SU-DHL-6 (cell line): ENCODE results near the gene TRPM3.

Source experiments
- EZH2phosphoT487 ChIP-seq: fragments of 200-600 bp; sonication (generic), shearing (Covaris generic); conservative IDR thresholded peaks from 2 replicates; pipeline ENCODE4 v1.6.1; 2018; ENCODE audit warnings: mild to moderate bottlenecking, antibody characterized with exemption, low read length, moderate library complexity, mixed read lengths
- TF ChIP-seq, protein P1 (sequence below): fragments of 200-600 bp; sonication (generic); IDR thresholded peaks from one replicate; pipeline ENCODE4 v1.5.1; 2017; ENCODE audit warnings: antibody characterized with exemption, mild to moderate bottlenecking, low read length, moderate library complexity; ENCODE audit not compliant: insufficient read depth, poor library complexity, severe bottlenecking

DNA sequence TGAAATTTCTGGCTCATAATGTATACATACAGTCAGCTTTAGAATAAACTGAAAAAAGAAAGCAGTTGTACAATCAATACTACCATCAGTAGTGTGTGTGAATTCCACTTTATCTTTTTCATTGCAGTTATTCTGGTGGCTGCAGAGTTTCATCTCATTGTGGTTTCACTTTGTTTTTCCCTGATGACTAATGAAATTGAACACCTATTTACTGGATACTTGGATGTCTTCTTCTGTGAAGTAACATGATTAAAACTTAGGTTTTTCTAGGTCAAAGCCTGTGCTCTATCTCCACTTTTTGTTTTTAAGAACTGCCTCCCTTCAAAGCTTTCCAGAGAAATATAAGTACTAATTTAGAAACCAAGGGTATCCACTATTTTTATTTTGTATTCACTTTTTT, 174.3 kb downstream of the TRPM3 start:
- TF ChIP-seq, protein P1, sequence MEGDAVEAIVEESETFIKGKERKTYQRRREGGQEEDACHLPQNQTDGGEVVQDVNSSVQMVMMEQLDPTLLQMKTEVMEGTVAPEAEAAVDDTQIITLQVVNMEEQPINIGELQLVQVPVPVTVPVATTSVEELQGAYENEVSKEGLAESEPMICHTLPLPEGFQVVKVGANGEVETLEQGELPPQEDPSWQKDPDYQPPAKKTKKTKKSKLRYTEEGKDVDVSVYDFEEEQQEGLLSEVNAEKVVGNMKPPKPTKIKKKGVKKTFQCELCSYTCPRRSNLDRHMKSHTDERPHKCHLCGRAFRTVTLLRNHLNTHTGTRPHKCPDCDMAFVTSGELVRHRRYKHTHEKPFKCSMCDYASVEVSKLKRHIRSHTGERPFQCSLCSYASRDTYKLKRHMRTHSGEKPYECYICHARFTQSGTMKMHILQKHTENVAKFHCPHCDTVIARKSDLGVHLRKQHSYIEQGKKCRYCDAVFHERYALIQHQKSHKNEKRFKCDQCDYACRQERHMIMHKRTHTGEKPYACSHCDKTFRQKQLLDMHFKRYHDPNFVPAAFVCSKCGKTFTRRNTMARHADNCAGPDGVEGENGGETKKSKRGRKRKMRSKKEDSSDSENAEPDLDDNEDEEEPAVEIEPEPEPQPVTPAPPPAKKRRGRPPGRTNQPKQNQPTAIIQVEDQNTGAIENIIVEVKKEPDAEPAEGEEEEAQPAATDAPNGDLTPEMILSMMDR = no peak
- no peak for TF ChIP-seq EZH2phosphoT487
